Measurements from ENCODE around the gene KNSTRN. TPM values are rescaled to one million over a fixed set of nuclear protein-coding genes. Genes with fewer than 3 reads are reported as not detected.

Gene KNSTRN
- total and polyA plus RNA-seq, 2 of the 4 experiments (the other 2 are of a cell fraction), result 33.1 to 73.5 TPM

- dilution Hi-C loops (cut with HindIII; ENCODE audit: low sequenced_read_pairs, unreplicated experiment) (no loop called here), intact Hi-C loops (cut with micrococcal nuclease) (no loop called here), in situ Hi-C loops (cut with MboI; ENCODE audit: low sequenced_read_pairs) (loop anchor here (5.0 to 10.0 kb wide), 3 partner anchors 150 to 382 kb away; no protein-coding TSS in a partner anchor)
- Histone ChIP-seq H2BK5ac (ENCODE audit: low read depth, low read length, poor library complexity, severe bottlenecking) (no peak overlapping the region), H3K18ac (ENCODE audit: low read depth, low read length) (no peak overlapping the region), H4K8ac (ENCODE audit: low read depth in 2 of 2, low read length in 2 of 2) (no peak overlapping the region), H3K14ac (replicated peaks; ENCODE audit: low read depth, low read length) (no peak overlapping the region), H3K4me3 (ENCODE audit: insufficient read depth, low read depth, low read length) (no peak overlapping the region), H2BK15ac (ENCODE audit: low read depth, low read length) (no peak overlapping the region), H2AFZ (replicated peaks; ENCODE audit: low read length, poor library complexity) (no peak overlapping the region), H2BK120ac (ENCODE audit: low read depth, low read length) (no peak overlapping the region), H2AK5ac (ENCODE audit: low read depth, low read length) (no peak overlapping the region), H4K91ac (ENCODE audit: insufficient read depth, low read depth, low read length) (no peak overlapping the region), H3K23ac (ENCODE audit: low read depth, low read length) (no peak overlapping the region), H3K27me3 (ENCODE audit: control insufficient read depth, insufficient read depth, low read length) (peaks cover 37% of the 10 kb centered on the region), H3K9me3 (ENCODE audit: control insufficient read depth, insufficient read depth, low read length) (no peaks in the 10 kb centered on the region), H3K56ac (ENCODE audit: extremely low read depth, insufficient read depth, low read length) (no peak overlapping the region), H4K20me1 (ENCODE audit: insufficient read depth, low read length) (no peaks in the 10 kb centered on the region), H3K4ac (ENCODE audit: low read depth, low read length) (no peak overlapping the region), H3K9ac (ENCODE audit: low read depth, low read length) (no peak overlapping the region), H3K9me1 (ENCODE audit: insufficient read depth, low read length) (no peaks in the 10 kb centered on the region), H4K5ac (ENCODE audit: low read depth, low read length) (no peak overlapping the region), H3K27ac (ENCODE audit: insufficient read depth, low read length) (no peak overlapping the region), H3K4me2 (ENCODE audit: low read depth, low read length) (no peak overlapping the region), H3K36me3 (ENCODE audit: control insufficient read depth, insufficient read depth, low read length) (no peaks in the 10 kb centered on the region; the same call in 1 of the 2 replicates), H3K79me1 (ENCODE audit: low read depth in 1 of 2, low read length in 2 of 2) (no peaks in the 10 kb centered on the region), H2BK20ac (ENCODE audit: low read depth, low read length) (no peak overlapping the region), H2AK9ac (replicated peaks; ENCODE audit: low read depth, low read length, poor library complexity) (no peak overlapping the region), H3K4me1 (ENCODE audit: control insufficient read depth, insufficient read depth, low read length) (no peaks in the 10 kb centered on the region; the same call in 1 of the 2 replicates)
- ChIA-PET POLR2A (ENCODE audit: unreplicated experiment) (no interaction called here), CTCF (interaction anchor here (2.5 kb wide), 1 partner anchor 83 kb away, joined by 8 read pairs; no protein-coding TSS in a partner anchor)
- BruUV-seq (replicated peaks), result no TSS peak
- WGBS, 2 experiments (ENCODE audit: extremely low coverage in 2 of 2, insufficient read length in 1 of 2), result 81% methylated on average over 3 of the region's 9 CpGs; no CpG with 5 or more reads in 1 of the 2 experiments
- TF ChIP-seq MXI1 (IDR thresholded peaks at IDR 0.05; ENCODE audit: borderline replicate concordance, low read depth, low read length) (no peak), USF2 (IDR thresholded peaks at IDR 0.05; ENCODE audit: low read depth, low read length) (no peak), RFX5 (IDR thresholded peaks at IDR 0.05; ENCODE audit: low read depth, low read length) (no peak), CHD1 (IDR thresholded peaks at IDR 0.05; ENCODE audit: low read depth, low read length) (no peak), MAZ (IDR thresholded peaks at IDR 0.05; ENCODE audit: borderline replicate concordance, low read depth, low read length) (no peak), POLR2A (IDR thresholded peaks at IDR 0.05; ENCODE audit: low read depth, low read length) (no peak), RCOR1 (IDR thresholded peaks at IDR 0.05; ENCODE audit: insufficient replicate concordance, low read length) (no peak), CTCF (conservative IDR thresholded peaks at IDR 0.05; ENCODE audit: low read depth, low read length) (no peak), CEBPB (IDR thresholded peaks at IDR 0.05; ENCODE audit: low read depth, low read length) (no peak), RAD21 (IDR thresholded peaks at IDR 0.05; ENCODE audit: low read length) (no peak), SMC3 (IDR thresholded peaks at IDR 0.05; ENCODE audit: low read depth, low read length) (no peak), MAFK (IDR thresholded peaks at IDR 0.05; ENCODE audit: low read depth, low read length) (no peak), FOS (IDR thresholded peaks at IDR 0.05; ENCODE audit: low read depth, low read length) (no peak), NFE2L2 (IDR thresholded peaks at IDR 0.05; ENCODE audit: low read depth, low read length) (no peak), BHLHE40 (IDR thresholded peaks at IDR 0.05; ENCODE audit: low read depth, low read length) (no peak)
- TF ChIP-seq, protein P1, sequence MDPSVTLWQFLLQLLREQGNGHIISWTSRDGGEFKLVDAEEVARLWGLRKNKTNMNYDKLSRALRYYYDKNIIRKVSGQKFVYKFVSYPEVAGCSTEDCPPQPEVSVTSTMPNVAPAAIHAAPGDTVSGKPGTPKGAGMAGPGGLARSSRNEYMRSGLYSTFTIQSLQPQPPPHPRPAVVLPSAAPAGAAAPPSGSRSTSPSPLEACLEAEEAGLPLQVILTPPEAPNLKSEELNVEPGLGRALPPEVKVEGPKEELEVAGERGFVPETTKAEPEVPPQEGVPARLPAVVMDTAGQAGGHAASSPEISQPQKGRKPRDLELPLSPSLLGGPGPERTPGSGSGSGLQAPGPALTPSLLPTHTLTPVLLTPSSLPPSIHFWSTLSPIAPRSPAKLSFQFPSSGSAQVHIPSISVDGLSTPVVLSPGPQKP (IDR thresholded peaks at IDR 0.05; ENCODE audit: borderline replicate concordance, low read depth, low read length), result no peak
- DNase-seq (no peak), ATAC-seq (ENCODE audit: low read depth) (no peak)
These were observed 44.7 kb downstream of the KNSTRN start for GRCh38 chr15:40427188-40427587.
